ENCODE measurements around the gene VAV3.

Gene VAV3

DNA sequence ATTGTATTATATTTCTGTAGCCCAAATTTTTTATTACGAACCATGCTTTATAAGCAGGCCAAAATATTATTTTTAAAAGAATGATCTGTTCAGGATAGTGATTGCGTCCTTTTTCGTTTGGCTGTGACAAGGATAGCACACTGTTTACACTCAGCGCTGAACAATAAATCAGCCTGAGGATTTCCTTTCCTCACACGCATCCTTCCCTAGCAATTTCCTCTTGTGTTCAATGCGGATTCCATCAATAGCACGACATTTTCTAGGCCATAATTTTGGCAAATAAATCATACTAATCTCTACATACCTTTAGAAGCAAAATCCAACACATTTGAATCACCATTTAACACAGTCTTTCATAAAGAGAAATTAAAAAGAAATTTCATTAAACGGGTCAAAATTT lies 1.6 kb upstream of the VAV3 start:
- DNase-seq = no peak

DNA sequence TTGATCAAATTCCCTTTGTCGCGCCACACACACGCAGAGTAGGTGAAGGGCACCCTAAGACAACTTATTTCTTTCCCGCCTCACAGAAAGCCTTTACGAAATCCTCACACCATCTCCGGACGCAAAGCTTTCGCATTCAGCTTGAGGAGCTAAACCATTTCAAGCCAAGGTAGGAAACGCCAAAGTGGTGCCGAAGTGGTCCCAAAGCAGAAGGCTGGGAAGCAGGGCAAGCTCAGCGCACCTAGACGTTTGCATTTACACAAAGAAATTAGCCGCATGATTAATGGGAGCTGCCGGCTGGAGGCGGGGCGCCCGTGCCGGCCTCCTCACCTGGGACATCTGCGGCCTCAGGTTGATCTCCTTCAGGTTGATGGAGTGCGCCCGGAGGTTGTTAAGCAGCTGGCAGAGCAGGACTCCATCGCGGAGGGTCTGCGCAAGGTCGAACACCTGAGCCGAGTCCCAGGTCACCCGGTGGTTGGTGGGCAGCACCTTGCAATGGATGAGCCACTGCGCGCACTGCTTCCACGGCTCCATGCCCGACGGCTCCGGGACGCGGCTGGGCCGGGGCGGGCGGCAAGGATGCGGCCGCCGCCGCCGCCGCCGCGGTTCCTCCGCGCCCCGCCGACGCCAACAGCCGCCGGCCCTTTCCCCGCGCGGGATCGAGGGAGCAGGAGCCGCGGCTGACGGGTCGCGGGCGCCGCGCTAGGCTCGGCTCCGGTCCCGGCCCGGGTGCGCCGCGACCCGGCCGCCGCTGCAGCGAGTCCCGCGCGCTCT lies 457 bp downstream of the VAV3 start:
- peak; percentile 7 for DNase-seq

- peak; percentile 48 for DNase-seq
These were observed 1.2 kb downstream of the VAV3 start for GRCh38 chr1:107963601-107964335.

- DNase-seq = no peak
These were observed 2.0 kb downstream of the VAV3 start for GRCh38 chr1:107963008-107963407.

DNA sequence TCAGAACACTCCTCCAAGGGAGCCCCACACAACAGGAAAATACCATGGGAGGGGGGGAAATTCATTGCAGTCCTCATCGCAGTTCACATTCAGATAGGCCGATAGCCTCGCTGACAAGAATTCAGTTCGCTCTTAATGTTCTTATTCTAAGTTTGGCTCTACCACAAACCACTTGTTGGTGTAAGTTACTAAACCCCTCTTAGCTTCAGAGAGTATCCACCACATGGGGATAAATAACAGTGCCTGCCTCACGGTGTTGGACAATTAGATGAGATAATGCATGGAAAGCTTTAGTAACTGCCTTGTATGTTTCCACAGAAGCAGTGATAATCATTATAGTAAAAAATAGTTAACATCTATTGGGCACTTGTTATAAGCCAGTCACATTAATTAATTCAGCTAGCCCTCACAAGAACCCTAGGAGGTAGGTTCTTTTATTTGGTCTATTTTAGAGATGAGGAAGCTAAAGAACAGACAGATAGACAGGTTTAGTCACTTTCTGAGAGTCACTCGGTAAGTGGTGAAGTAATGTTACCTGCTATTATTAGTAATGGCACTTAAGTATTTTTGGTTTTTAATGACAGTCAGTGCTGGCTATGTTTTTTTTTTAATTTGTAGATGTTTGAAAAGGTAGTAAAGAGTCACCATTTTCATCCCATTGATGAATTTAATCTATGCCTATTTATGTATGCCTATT lies 10.1 kb downstream of the VAV3 start:
- no peak for DNase-seq

DNA sequence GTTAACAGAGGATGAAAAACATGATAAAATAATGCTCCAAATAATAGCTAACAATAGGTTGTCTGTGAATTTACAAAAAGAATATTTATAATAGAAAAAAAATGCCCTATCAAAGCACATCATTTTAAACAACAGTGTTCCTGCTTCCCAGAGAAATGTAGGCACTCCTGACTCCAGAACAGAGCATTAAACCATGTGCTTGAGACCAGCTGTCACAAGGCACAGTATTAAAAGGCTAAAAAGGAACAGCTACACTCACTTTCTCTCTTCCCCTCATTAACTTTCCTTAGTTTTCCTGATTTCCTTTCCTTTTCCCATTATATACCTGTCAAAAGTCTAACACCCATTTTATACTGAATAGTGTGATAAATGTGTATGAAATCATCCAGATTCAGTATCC lies 10.9 kb downstream of the VAV3 start:
- no peak for DNase-seq

DNA sequence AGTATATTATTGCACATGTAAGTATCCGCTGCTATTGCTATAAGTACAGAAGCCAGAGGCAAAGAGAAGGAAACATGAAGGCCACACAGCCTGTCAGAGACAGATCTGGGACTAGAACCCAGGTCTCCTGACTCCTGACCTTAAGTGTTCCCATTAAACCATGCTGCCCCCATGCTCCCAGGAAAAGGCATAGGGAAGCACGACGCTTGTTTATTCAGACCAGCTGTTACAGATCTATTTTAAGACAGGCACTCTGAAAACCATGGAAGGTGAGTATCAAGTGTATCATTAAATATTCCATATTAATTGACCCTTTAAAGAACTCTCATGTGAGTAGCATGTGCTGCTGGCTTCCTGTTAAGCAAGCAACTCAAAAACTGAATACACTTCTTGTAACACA lies 11.4 kb downstream of the VAV3 start:
- no peak for DNase-seq

- DNase-seq = no peak
These were observed 12.0 kb downstream of the VAV3 start for GRCh38 chr1:107952989-107953388.

DNA sequence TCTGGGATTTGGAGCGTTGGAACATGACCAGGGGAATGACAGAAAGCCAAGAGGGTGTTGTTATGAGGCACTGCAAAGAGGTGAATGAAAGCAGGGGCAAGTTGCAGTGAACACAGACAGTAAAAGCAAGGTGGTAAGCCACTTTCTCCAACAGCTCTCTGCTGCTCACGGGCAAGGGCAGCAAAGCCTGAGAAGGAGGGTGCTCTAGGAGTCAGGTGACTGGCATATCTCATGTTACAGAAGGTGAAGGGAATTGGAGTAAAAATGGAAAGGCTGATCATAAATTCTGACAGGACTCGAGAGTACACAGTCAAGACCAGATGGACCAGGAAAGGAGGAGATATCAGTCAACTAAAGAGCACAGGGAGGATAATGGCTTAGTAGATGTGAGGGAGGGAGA lies 14.5 kb downstream of the VAV3 start:
- no peak for DNase-seq

DNA sequence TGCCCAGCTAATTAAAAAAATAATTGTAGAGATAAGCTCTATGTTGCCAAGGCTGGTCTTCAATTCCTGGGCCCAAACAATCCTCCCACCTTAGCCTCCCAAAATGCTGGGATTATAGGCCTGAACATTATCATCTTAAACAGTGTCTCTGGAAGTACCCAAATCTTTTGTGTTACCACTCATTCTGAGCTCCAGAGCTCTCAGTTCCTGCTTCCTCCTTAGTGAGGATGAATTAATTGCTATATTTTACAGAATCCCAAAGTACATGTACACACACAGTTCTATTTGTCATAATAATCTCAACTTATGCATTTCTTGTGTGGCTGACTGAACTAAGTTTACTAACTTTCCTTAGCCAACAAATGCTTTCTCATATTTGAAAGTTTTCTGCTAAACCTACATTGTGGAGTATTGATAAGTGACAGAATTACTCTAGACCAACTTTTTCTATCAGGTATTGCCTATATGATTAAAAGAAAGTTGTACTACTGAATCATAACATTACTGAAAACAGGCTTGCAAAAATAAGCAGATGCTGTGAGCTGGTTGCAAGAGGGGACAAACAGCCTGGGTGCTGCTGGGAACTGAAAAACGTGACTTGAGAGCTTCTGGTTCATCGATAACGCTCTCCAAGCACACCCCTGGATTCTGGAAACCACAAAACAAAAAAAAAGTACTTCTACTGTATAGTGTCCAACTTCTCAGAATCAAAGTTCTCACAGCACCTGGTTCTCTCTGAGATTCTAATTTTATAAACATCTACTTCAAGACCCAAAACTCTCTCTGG lies 15.3 kb downstream of the VAV3 start:
- DNase-seq = peak; percentile 19

- DNase-seq = no peak
These were observed 18.2 kb downstream of the VAV3 start for GRCh38 chr1:107946794-107947193.

DNA sequence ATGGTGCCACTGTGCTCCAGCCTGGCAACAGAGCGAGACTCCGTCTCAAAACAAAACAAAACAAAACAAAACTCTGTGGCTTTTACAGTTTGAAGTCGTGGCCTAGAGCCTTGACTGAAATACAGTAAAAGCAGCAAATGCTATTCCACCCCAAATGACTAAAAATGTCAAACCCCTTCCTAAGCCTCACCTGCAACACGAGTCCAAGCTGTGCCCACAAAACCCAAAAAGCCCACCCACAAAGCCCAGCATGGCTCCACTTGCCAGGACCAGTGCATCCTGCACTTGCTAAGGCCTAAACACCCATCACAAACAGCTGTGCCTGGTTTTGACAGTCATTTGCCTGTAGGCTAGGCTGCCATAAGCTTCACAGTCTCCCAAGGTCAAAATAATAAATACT lies 21.3 kb downstream of the VAV3 start:
- no peak for DNase-seq

- DNase-seq = no peak
These were observed 22.2 kb downstream of the VAV3 start for GRCh38 chr1:107942814-107943213.

- no peak for DNase-seq
These were observed 23.4 kb downstream of the VAV3 start for GRCh38 chr1:107941531-107941930.

- no peak for DNase-seq
These were observed 23.9 kb downstream of the VAV3 start for GRCh38 chr1:107941123-107941522.

- DNase-seq = no peak
These were observed 24.3 kb downstream of the VAV3 start for GRCh38 chr1:107940701-107941100.

GRCh38 chr1:107940017-107940577 lies 24.9 kb downstream of the VAV3 start:
- no peak for DNase-seq

GRCh38 chr1:107939256-107939655 lies 25.7 kb downstream of the VAV3 start:
- DNase-seq = no peak

DNA sequence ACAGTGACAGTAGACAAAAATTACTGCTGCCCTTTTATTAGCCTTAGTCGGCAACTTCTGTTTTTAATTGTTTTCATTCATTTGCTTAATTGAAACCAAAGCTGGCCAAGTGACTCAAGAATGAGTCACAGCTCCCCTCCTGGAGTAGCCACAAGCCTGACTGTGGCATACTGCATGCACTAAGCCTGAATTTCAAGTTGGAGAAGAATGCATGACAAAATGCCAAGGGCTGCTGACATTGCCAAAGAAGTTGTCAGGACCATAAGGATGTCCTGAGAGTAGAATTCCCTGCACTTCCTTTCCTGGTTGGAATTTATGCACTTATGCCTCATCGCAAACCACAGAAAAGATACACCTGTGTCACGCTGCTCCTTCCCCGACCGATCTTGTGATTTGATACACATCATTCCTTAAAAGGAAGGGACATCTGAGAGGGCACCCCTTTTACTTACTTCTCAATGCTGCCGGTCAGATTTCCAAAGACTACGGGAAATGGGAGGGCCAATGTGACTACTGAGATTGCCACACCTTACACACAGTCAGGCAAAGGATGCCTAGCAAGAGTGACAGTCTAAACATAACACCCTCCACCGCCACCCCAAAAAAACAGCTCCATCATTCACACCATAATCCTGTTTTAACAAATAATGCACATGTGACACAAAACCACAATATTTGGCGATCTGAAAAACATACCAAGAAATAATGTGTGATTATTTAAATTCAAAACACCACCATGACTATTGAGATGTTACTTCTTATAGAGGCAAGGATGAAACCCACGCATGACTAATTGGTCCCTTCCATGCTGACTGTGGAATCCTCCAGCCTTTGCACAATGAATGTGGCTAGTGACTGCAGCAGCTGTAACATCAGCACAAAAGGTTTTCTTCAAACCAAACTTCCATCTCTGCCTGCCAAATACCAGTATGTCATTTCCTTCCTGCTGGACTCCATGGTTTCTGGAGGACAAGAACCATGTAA lies 28.2 kb downstream of the VAV3 start:
- peak; percentile 68 for DNase-seq

DNA sequence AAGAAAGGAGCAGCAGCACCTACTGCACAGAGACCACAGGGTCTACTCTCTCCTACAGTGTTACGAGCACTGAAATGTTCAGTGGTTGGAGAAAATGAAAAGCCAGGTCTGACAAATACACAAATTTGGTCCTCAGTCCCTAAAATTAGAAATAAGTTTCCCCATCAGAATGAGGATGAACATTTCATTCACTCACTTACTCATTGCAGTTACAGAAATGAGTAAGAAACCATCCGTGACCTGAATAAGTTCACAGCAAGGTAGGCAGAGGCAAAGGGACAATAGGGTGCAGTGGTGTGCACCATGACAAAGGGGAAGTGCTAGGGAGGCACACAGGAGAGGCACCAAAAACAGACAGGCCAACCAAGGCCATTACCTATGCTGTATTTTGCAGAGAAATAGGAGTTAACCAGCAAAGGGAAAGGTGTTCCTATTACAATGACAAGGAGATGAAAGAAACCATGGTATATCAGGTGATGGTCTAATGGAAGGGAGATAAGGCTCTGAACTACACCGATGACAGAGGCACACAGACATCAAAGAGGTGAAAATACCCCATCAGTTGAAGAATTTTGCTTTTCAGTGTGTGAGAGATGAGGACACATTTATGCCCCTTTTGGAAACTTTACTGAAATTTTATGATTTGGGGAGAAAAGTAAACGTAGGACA lies 29.4 kb downstream of the VAV3 start:
- DNase-seq = peak; percentile 68

DNA sequence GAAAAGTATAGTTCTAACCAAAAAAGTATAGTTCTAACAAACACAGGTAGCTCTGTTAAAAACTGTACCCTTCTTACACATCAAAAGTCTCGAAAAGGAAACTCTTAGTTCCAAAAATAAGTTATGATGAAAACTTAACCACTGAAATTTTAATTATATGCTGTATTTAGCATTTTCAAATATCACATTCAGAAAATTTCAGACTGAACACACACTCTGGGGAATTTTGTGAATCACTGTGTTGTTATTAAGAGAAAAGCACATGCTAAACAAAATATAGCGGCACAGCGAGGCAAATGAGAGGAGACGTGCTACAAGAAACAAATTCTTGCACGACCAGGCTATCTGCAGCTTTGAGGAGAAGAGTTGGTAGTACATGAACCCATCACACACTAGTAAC lies 30.4 kb downstream of the VAV3 start:
- DNase-seq = no peak

All from stimulated activated CD4-positive, alpha-beta T cell treated with anti-CD3 and anti-CD28 coated beads, Interleukin-1b, Interleukin-23, amount 100 ng/mL, for 48 hours (primary cell).